Astrocyte of the hippocampus (primary cell): Measurements from ENCODE around the gene PIH1D2.
"Not testable (repeated sequence)": the region's sequence is repeated elsewhere in the genome, so short reads cannot be mapped to it uniquely, and the experiment has no call there.

Source experiments
- DNase-seq: peaks from one replicate; pipeline ENCODE4 v3.0.0; 2011; ENCODE audit warnings: low read depth, low spot score

The PIH1D2 gene

DNA sequence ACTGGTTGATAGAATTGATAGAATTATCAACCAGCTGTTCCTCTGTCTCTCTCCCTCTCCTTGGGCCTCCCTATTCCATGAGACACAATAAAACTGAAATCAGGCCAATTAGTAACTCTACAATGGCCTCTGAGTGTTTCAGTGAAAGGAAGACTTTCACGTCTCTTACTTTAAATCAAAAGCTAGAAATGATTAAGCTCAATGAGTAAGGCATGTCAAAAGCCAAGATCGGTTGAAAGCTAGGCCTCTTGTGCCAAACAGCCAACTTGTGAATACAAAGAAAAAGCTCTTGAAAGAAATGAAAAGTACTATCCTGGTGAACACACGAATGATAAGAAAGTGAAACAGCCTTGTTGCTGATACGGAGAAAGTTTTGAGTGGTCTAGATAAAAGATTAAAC, 16.6 kb downstream of the PIH1D2 start:
- DNase-seq, result peak; percentile 20

DNA sequence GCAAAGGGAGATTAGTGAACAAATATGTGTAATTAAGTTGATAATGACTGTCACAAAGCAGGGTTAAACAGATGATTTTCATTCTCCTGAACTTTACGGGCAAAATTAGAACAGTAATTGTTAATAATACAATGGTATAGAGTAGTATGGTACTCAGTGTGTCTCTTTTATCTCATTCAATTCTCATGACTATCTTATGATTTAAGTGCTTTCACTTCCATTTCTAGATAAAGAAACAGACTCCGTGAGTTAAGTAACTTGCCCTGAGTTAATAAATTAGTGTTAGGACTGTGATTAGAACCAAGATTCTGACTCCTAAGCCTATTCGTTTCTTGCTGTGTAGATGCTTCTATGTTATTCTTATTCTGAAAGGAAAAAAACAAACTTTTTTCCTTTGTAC, 22.0 kb downstream of the PIH1D2 start:
- DNase-seq, result no peak

DNA sequence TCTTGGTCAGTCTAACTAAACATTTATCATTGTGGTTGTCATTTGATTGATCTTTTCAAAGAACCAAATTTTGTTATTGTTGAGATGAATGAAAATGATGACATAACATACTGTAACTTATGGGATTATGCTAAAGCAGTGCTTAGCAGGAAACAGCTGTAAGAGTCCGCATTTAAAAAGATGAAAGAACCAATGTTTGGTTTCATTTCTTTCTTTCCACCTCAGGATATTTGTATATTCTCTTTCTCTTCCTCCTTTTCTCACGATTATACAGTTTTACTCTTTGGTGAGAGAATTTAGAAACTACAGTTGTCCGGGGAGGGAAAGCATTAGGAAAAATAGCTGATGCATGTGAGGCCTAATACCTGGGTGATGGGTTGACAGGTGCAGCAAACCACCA, 23.1 kb downstream of the PIH1D2 start:
- no peak for DNase-seq

DNA sequence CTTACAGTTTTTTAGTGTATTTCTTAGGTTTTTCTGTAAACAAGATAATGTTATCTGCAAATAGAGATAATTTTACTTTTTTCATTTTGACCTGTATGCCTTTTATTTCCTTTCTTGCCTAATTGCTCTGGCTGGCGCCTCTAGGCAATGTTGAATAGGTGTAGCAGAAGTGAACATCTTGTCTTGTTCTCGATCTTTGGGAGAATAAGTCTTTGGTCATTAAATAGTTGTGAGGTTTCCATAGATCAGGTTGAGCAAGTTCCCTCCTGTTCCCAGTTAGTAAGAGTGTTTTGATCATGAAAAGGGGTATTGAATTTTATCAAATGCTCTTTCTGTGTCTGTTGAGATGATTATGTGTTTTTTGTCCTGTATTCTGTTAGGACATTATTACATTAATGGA, 24.0 kb downstream of the PIH1D2 start:
- DNase-seq, result no peak

DNA sequence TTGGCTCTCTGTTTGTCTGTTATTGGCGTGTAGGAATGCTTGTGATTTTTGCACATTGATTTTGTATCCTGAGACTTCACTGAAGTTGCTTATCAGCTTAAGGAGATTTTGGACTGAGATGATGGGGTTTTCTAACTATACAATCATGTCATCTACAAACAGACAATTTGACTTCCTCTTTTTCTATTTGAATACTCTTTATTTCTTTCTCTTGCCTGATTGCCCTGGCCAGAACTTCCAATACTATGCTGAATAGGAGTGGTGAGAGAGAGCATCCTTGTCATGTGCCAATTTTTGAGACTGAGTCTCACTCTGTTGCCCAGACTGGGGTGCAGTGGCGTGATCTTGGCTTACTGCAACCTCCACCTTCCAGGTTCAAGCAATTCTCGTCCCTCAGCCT, 25.6 kb downstream of the PIH1D2 start:
- not testable (repeated sequence) for DNase-seq

DNA sequence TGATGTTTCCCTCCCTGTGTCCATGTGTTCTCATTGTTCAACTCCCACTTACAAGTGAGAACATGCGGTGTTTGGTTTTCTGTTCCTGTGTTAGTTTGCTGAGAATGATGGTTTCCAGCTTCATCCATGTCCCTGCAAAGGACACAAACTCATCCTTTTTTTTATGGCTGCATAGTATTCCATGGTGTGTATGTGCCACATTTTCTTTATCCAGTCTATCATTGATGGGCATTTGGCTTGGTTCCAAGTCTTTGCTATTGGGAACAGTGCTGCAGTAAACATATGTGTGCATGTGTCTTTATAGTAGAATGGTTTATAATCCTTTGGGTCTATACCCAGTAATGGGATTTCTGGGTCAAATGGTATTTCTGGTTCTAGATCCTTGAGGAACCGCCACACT, 27.2 kb downstream of the PIH1D2 start:
- DNase-seq, result not testable (repeated sequence)

DNA sequence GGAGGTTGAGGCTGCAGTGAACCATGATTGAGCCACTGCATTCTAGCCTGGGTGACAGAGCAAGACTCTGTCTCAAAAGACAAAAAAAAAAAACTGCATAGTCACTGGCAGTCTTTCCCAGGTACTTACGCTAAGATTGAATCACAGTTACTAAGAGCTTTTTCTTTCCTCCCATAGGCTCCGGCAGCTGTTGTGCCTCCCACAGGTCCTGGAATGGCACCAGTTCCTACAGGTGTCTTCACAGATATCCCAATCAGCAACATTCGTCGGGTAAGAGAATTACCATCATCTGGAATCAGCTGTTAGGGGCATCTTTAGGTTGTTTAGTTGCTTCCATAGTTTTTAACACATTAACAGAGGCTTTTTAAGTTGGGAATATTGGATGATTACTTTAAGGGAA, 28.9 kb downstream of the PIH1D2 start:
- DNase-seq, result no peak

DNA sequence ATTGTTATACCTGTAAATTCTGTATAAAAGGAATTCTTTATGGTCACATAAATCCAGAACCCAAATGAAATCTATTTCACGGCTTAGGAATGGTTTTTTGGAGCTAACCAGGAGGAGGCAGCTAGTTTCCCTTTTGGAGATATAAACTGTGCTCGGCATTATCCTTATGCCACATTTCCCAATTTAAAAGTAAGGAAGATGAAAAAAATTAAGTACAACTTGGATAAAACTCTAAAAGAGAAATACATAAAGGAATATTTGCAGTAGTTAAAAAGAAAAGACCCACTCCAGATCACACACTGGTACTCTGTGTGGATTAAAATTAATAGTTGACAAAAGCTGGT, 30.9 kb downstream of the PIH1D2 start:
- no peak for DNase-seq

DNA sequence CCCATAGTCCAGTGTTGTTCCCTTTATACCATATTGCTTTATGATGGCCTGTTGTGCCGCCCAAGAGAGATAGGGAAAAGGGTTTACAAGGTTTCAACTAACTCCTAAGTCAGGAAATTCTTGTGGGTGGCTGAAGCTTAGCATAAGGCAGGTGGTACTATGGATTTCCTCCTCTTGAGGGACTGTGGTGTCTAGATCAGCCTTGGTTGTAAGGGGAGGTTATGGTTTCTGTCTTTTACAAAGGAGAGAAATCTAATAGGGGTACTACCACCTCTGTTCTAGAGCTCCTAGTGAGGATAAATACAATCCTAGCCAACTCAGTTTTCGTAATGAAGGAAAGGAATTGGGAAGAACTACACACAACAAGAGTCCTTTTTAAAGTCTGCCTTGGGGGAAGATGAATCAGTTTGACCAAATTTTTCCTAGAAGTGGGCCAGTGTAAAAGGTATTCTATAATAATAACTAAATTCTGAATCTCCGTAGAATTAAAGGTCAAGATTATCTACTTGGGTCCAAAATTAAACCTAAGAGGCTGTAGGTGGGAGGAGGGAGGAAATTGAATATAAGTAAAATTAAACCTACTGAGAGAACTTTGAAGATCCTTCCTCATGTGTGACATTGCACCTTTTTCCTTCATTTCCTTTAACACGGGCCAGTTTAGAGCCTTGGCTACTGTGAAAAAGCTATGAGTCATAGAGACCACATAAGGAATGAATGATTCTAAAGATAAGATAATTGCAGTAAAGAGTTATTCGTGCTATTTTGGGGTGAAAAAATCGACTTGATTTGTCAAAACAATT, 31.5 kb downstream of the PIH1D2 start:
- DNase-seq, result peak; percentile 66

DNA sequence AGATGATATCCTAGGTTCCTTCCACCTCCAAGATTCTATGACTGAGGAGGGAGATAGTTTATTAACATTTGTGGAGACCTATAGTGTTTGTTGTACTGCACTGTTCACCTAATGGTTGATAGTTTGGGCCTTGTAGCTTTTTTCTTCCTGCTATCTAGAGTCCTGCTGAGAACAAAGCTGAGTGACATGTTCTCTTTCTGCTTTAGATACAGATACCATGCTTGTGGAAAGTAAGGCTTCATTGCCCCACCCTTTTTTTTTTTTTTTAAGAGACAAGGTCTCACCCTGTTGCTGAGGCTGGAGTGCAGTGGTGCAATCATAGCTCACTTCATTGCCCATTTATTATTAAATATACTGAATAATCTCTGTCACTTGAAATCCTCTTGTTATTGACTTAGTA, 36.3 kb downstream of the PIH1D2 start:
- DNase-seq, result no peak

DNA sequence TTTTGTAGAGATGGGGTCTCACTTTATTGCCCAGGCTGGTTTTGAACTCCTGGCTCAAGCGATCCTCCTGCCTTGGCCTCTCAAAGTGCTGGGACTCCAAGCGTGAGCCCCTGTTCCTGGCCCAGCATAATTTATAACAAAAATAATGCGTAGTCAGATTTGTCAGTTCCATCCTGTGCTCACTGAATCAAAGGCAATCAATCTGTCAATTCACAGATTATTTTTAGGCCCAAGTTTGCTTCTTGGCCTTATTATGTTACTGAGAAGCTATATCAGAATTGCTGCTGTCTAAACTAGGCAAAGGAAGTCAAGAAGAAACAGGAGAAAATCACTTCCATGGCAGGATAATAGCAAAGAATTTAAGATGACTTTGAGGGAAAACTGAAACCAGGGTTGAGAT, 39.9 kb downstream of the PIH1D2 start:
- no peak for DNase-seq

DNA sequence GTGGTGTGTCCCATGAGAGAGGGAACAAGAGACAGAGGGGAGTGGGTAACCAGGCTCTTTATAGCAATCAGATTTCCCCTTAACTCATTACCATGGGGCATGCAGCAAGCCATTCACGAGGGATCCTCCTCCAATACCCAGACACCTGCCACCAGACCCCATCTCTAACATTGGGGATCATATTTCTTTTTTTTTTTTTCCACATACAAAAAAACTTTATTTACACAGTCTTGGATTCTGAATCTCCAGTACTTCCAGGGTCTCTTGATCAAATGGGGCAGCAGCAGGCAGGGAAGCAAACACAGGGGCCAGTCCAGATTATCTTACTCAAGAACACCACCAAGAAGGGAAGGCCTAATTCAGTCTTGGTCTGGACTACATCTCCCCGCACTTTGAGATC, 44.4 kb downstream of the PIH1D2 start:
- DNase-seq, result no peak

DNA sequence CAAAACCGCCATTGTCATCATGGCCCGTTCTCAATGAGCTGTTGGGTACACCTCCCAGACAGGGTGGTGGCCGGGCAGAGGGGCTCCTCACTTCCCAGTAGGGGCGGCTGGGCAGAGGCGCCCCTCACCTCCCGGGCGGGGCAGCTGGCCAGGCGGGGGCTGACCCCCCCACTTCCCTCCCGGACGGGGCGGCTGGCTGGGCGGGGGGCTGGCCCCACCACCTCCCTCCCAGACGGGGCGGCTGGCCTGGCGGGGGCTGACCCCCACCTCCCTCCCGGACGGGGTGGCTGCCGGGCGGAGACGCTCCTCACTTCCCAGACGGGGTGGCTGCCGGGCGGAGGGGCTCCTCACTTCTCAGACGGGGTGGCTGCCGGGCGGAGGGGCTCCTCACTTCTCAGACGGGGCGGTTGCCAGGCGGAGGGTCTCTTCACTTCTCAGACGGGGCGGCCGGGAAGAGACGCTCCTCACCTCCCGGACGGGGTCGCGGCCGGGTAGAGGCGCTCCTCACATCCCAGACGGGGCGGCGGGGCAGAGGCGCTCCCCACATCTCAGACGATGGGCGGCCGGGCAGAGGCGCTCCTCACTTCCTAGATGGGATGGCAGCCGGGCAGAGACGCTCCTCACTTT, 46.9 kb downstream of the PIH1D2 start:
- not testable (repeated sequence) for DNase-seq

DNA sequence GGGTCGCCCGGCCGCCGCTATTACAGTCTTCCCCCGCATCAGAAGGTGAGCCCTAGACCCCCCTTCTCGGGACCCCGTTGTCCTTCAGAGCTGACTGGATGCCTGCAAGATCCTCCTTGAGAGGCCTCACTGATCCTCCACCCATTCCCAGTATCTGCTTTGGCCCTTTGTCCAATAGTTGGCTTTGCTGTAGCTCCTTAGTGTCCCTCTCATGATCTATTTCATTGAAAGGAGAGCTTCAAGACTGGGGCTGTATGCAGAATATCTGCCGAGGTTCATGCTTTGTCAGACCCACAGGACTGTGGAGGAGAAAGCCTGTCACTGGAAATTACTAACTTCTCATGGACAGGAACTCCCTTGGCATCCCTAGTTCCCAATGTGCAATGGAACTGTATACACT, 48.1 kb downstream of the PIH1D2 start:
- DNase-seq, result peak; percentile 37

DNA sequence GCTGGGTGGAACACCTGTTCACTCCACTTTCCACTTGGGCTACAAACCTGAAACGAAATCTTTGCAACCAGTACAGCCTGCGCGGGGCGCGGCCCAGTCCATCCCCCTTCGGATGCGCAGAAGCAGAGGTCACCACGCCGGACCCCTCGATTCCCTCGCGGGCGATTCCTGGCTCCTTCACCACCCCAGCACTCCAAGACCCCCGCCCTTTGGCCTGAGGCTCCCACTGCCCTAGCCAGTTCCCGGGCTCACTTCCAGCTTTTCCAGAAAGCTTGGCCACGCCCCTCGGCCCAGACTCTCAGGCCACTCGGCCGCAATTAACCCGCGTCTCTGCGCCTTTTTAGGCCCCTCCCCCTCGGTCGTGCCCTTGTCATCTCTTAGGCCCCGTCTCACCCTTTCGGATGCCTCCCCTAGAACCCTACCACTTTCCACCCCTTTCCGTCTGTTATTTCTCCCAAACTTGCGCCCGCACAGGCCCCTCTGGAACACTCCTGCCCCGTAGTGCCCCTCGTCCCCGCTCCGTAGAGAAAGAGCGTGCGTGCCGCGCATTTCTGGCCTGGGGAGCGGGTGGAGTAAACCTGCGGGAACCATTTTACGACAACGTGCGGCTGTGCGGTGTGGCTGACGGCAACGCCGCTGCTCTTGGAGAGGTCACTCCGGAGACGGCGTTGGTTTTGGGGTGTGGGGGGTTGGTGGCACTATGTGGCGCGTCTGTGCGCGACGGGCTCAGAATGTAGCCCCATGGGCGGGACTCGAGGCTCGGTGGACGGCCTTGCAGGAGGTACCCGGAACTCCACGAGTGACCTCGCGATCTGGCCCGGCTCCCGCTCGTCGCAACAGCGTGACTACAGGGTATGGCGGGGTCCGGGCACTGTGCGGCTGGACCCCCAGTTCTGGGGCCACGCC, 48.8 kb downstream of the PIH1D2 start, which contains the start of gene DLAT:
Gene DLAT, plus strand, starts transcription at position 636 of the 906 bp plus-strand sequence. Its CDS starts 65 bp downstream, at position 701.
- peak; percentile 82 for DNase-seq

DNA sequence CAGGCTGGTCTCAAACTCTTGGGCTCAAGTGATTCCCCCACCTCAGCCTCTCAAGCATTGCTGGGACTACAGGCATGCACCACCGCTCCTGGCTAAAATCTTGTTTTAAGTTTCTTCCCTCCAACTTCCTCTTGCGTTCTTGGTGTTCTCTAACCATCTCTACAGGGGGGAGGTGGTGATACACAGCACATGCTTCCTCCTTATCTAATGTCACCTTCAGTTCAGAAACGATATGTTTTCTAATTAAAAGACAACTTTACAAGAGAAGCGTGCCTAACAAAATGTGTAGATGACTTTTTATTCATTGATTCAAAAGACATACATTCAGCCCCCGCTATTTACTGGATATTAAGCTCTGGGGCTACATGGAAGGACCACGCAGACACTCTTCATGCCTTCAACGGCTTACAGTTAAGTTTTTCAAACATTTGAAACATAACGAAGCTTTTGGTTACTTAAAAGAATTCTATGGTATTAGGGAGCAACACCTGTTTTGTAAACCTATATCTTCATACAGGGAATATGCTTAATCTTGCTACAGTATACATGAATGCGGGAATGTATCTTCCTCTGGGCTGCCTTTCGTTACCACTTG, 49.5 kb downstream of the PIH1D2 start:
- DNase-seq, result no peak

DNA sequence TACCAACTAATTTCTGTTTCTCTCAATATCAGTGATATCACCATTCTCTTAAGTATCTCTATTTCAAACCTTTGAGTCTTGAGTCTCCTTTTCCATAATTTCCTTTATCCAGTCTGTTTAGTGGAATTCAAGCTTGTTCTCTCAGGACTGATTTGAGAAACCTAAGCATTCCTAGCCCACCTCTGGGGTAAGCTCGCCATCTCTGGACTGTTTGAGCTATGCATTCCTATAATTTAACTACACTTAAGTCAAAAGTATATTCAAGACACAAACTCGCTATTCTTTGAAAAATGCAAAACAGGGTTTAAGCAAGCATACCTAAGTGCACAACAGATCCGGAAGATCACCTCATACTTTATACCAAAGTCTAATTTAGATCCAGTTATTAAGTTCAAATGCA, 50.7 kb downstream of the PIH1D2 start:
- no peak for DNase-seq

DNA sequence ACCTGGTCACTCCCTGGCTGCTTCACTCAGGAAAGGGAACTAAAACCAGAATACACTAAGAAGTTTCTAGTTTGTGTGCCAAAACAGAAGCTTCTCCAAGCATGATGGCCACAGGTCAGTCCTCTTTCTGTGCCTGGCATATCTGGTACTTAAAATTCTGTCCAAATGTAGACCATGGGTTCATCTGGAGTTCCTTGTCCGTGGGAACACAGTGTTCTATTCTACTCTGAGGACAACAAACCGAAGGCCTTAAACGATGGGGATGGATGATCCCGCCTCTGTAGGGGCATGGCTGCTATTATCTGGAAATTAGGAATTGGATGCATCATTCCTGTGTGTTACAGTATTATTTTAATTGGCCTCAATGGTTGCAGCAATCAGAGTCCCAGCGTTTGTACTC, 54.8 kb downstream of the PIH1D2 start:
- no peak for DNase-seq
